ENCODE data around the gene RPGRIP1L. TPM values are rescaled to one million over a fixed set of nuclear protein-coding genes. Genes with fewer than 3 reads are reported as not detected.

The RPGRIP1L gene
- total and polyA plus RNA-seq, 2 donors (not counting 1 experiment from before 2014, with no cell fraction given), result 7.4 to 13.0 TPM

DNA sequence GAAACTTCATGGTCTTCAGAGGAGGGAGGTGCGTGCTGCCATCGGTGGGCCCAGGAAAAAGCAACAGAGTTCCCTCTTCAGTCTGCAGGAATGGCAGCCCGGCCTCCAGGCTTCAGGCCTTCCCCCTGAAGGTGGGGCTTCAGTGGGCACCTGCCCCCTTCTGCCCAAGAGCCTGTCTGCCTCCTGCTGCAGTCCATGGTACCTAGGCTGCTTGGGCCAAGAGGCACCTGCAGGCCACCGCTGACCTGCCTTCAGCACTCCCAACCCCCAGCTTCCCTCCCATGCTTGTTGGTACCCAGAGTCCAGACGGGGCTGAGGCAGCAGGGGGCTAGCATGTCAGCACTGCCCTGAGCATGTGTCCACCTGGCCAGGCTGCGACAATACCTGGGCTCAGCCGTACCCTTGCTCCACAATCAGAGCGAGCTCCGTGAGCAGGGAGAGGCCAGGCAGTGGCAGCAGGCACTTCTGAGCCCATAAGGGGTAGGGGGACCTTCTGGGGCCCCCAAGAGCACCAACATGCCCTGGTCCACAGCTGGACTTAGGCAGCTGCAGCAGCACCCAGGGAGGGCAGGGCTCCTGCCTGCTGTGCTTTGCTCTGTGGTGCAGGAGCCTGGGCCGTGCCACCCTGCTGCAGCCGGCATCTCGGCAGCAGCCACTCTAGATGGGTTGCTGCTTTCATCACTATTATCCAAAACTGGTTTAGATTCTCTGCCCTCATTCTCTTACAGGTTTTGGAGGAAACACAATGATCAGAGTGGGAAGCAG, 123.4 kb downstream of the RPGRIP1L start:
- Histone ChIP-seq H3K27me3 (ENCODE audit: control insufficient read depth, insufficient read depth, low read length) (no peaks in the 10 kb centered on the region), H3K9me3 (ENCODE audit: control insufficient read depth, insufficient read depth, low read depth, low read length) (no peaks in the 10 kb centered on the region), H2AFZ (ENCODE audit: low read length) (no peak overlapping the region), H3K79me2 (ENCODE audit: control insufficient read depth, insufficient read depth, low read length) (no peaks in the 10 kb centered on the region), H3K36me3 (ENCODE audit: control insufficient read depth, insufficient read depth, low read length) (no peaks in the 10 kb centered on the region), H4K20me1 (ENCODE audit: control insufficient read depth, extremely low read depth, insufficient read depth, low read length) (no peaks in the 10 kb centered on the region), H3K4me1 (ENCODE audit: control insufficient read depth, extremely low read depth, insufficient read depth, low read length) (no peaks in the 10 kb centered on the region), H3K4me2 (ENCODE audit: extremely low read depth, insufficient read depth, low read length) (no peak overlapping the region), H3K27ac (ENCODE audit: insufficient read depth, low read length) (no peak overlapping the region), H3K4me3 (replicated peaks in 1 of 4; ENCODE audit: control extremely low read depth in 1 of 4, insufficient read depth in 1 of 4, low read depth in 3 of 4, low read length in 4 of 4) (no peak overlapping the region), H3K9ac (ENCODE audit: insufficient read depth, low read length) (no peak overlapping the region)
- TF ChIP-seq CTCF (conservative IDR thresholded peaks at IDR 0.05 in 1 of 2, IDR thresholded peaks at IDR 0.05 in 1 of 2; ENCODE audit: low read depth in 1 of 2, low read length in 2 of 2) (no peak), EZH2 (IDR thresholded peaks at IDR 0.05; ENCODE audit: low read length, missing control alignments) (no peak)
- DNase-seq (ENCODE audit: low read depth in 2 of 2), result no peak

GRCh38 chr16:53576904-53577303, 126.8 kb downstream of the RPGRIP1L start:
- Histone ChIP-seq H3K4me2 (ENCODE audit: extremely low read depth, insufficient read depth, low read length) (no peak overlapping the region), H3K9me3 (ENCODE audit: control insufficient read depth, insufficient read depth, low read depth, low read length) (no peaks in the 10 kb centered on the region), H3K27ac (ENCODE audit: insufficient read depth, low read length) (no peak overlapping the region), H3K27me3 (ENCODE audit: control insufficient read depth, insufficient read depth, low read length) (no peaks in the 10 kb centered on the region), H3K79me2 (ENCODE audit: control insufficient read depth, insufficient read depth, low read length) (no peaks in the 10 kb centered on the region), H3K4me1 (ENCODE audit: control insufficient read depth, extremely low read depth, insufficient read depth, low read length) (no peaks in the 10 kb centered on the region), H4K20me1 (ENCODE audit: control insufficient read depth, extremely low read depth, insufficient read depth, low read length) (no peaks in the 10 kb centered on the region), H2AFZ (ENCODE audit: low read length) (no peak overlapping the region), H3K36me3 (ENCODE audit: control insufficient read depth, insufficient read depth, low read length) (no peaks in the 10 kb centered on the region), H3K4me3 (replicated peaks in 1 of 4; ENCODE audit: control extremely low read depth in 1 of 4, insufficient read depth in 1 of 4, low read depth in 3 of 4, low read length in 4 of 4) (no peak overlapping the region), H3K9ac (ENCODE audit: insufficient read depth, low read length) (no peak overlapping the region)
- DNase-seq (ENCODE audit: low read depth in 2 of 2), result no peak
- TF ChIP-seq EZH2 (IDR thresholded peaks at IDR 0.05; ENCODE audit: low read length, missing control alignments) (no peak), CTCF (conservative IDR thresholded peaks at IDR 0.05 in 1 of 2, IDR thresholded peaks at IDR 0.05 in 1 of 2; ENCODE audit: low read depth in 1 of 2, low read length in 2 of 2) (no peak)

DNA sequence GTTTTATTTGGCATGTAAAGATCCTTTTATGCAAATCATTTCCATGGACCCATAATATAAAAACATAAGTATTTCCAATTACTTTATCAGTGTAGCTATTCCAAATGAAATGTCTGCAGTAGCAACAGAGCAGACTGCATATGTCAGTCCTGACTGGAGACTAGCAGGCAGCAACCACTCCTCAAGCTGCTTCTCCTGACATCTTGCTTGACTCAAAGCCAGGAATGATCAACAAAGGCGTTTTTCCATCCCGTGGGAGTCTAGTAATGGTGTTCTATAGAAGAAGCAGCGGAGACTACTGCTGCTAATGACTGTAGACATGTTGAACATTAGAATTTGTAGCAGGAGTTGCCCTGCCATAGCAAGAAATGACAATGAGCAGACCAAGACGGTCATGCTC, 127.4 kb downstream of the RPGRIP1L start:
- H3K4me1 ChIP-seq (ENCODE audit: control insufficient read depth, extremely low read depth, insufficient read depth, low read length), result no peaks in the 10 kb centered on the region
- no peak overlapping the region for H3K4me3 ChIP-seq (replicated peaks in 1 of 4; ENCODE audit: control extremely low read depth in 1 of 4, insufficient read depth in 1 of 4, low read depth in 3 of 4, low read length in 4 of 4)
- no peaks in the 10 kb centered on the region for H3K79me2 ChIP-seq (ENCODE audit: control insufficient read depth, insufficient read depth, low read length)
- no peak for DNase-seq (ENCODE audit: low read depth in 2 of 2)
- no peak overlapping the region for H3K9ac ChIP-seq (ENCODE audit: insufficient read depth, low read length)
- no peaks in the 10 kb centered on the region for H3K27me3 ChIP-seq (ENCODE audit: control insufficient read depth, insufficient read depth, low read length)
- no peak overlapping the region for H3K4me2 ChIP-seq (ENCODE audit: extremely low read depth, insufficient read depth, low read length)
- no peaks in the 10 kb centered on the region for H3K9me3 ChIP-seq (ENCODE audit: control insufficient read depth, insufficient read depth, low read depth, low read length)
- no peak for TF ChIP-seq CTCF (conservative IDR thresholded peaks at IDR 0.05 in 1 of 2, IDR thresholded peaks at IDR 0.05 in 1 of 2; ENCODE audit: low read depth in 1 of 2, low read length in 2 of 2)
- no peak for TF ChIP-seq EZH2 (IDR thresholded peaks at IDR 0.05; ENCODE audit: low read length, missing control alignments)
- H2AFZ ChIP-seq (ENCODE audit: low read length), result no peak overlapping the region
- no peaks in the 10 kb centered on the region for H4K20me1 ChIP-seq (ENCODE audit: control insufficient read depth, extremely low read depth, insufficient read depth, low read length)
- H3K36me3 ChIP-seq (ENCODE audit: control insufficient read depth, insufficient read depth, low read length), result no peaks in the 10 kb centered on the region
- no peak overlapping the region for H3K27ac ChIP-seq (ENCODE audit: insufficient read depth, low read length)

All from fibroblast of lung (primary cell).